T-helper 2 cell treated with Interferon-gamma antibody and Interleukin-4, amounts not matched to agents 100 ng/mL and 5 ng/mL, for 36 hours (primary cell): ENCODE measurements around the gene SH3TC2. TPM values are rescaled to one million over a fixed set of nuclear protein-coding genes. Genes with fewer than 3 reads are reported as not detected.

Experiments used
- intact Hi-C: fragments of 100-400 bp; cut with micrococcal nuclease; formaldehyde crosslinking; loops from one replicate; pipeline ENCODE4 v1.15.1; 2023
- total RNA-seq: library from RNA; stranded (reverse); gene quantifications from 2 replicates; pipeline ENCODE4 v1.2.3, GENCODE V29; 2022

SH3TC2 gene
- total RNA-seq, 1 donor from 2014 or later = not detected

- intact Hi-C loops = no loop called here
Measured at GRCh38 chr5:149002053-149002452, 60.8 kb downstream of the SH3TC2 start.

- intact Hi-C loops = no loop called here
Measured at GRCh38 chr5:149001162-149001561, 61.7 kb downstream of the SH3TC2 start.

- intact Hi-C loops = no loop called here
Measured at GRCh38 chr5:148999741-149000140, 63.1 kb downstream of the SH3TC2 start.

- intact Hi-C loops = loop anchor here (1.0 kb wide), 2 partner anchors 257 to 265 kb away; no protein-coding TSS in a partner anchor
Measured at GRCh38 chr5:148998174-148998797, 64.6 kb downstream of the SH3TC2 start.

- intact Hi-C loops = no loop called here
Measured at GRCh38 chr5:148996270-148996669, 66.6 kb downstream of the SH3TC2 start.

- intact Hi-C loops = no loop called here
Measured at GRCh38 chr5:148995791-148996190, 67.1 kb downstream of the SH3TC2 start.

GRCh38 chr5:148993283-148993936 is 69.5 kb downstream of the SH3TC2 start:
- intact Hi-C loops = no loop called here

- intact Hi-C loops = no loop called here
Measured at GRCh38 chr5:148992265-148992664, 70.6 kb downstream of the SH3TC2 start.

- intact Hi-C loops = no loop called here
Measured at GRCh38 chr5:148991566-148991965, 71.3 kb downstream of the SH3TC2 start.

GRCh38 chr5:148990817-148991216 is 72.0 kb downstream of the SH3TC2 start:
- intact Hi-C loops = no loop called here

- intact Hi-C loops = no loop called here
Measured at GRCh38 chr5:148989567-148989966, 73.3 kb downstream of the SH3TC2 start.

- intact Hi-C loops = no loop called here
Measured at GRCh38 chr5:148988328-148988727, 74.5 kb downstream of the SH3TC2 start.

- intact Hi-C loops = no loop called here
Measured at GRCh38 chr5:148986636-148987035, 76.2 kb downstream of the SH3TC2 start.

- intact Hi-C loops = no loop called here
Measured at GRCh38 chr5:148984345-148984744, 78.5 kb downstream of the SH3TC2 start.

GRCh38 chr5:148981353-148981752 is 81.5 kb downstream of the SH3TC2 start:
- intact Hi-C loops = no loop called here

GRCh38 chr5:148980731-148981130 is 82.1 kb downstream of the SH3TC2 start:
- intact Hi-C loops = no loop called here

GRCh38 chr5:148979083-148979723 is 83.7 kb downstream of the SH3TC2 start:
- intact Hi-C loops = no loop called here

- intact Hi-C loops = no loop called here
Measured at GRCh38 chr5:148978370-148979082, 84.3 kb downstream of the SH3TC2 start.

GRCh38 chr5:148976569-148977381 is 86.1 kb downstream of the SH3TC2 start:
- intact Hi-C loops = no loop called here

GRCh38 chr5:148974642-148975327 is 88.1 kb downstream of the SH3TC2 start:
- intact Hi-C loops = no loop called here

- intact Hi-C loops = no loop called here
Measured at GRCh38 chr5:148973455-148973854, 89.4 kb downstream of the SH3TC2 start.
